GM13977 (cell line): ENCODE results near the gene STUM.

Experiments
- DNase-seq: peaks from one replicate; pipeline ENCODE4 v3.0.0; 2012; ENCODE audit warnings: low spot score
- in situ Hi-C: fragments of 300-500 bp; cut with MboI; formaldehyde crosslinking; loops from one replicate; pipeline ENCODE4 v1.12.0; 2022; ENCODE audit warnings: low sequenced_read_pairs, low pct_unique_long_range_greater_than_20kb, mixed read lengths, inconsistent platforms; ENCODE audit not compliant: unreplicated experiment
- TF ChIP-seq, protein P1 (sequence below): IDR thresholded peaks from 2 replicates; pipeline ENCODE4 v1.5.1; 2012; ENCODE audit warnings: mild to moderate bottlenecking, control low read depth; ENCODE audit not compliant: insufficient read depth; ENCODE audit errors: extremely low read depth, missing control alignments

Gene STUM

DNA sequence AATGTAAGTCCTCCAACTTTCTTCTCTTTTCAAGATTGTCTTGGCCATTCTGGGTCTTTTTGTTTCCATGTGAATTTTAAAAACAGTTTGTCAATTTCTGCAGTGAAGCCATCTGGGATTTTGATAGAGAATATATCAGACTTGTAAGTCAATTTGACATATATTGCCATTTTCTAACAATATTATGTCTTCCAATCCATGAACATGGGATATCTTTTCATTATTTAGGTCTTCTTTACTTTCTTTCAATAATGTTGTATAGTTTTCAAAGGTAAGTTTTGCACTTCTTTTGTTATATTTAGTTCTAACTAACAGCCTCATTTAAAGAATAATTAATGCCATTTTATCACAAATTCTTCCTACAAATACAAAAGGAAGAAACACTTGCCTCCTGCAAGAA lies 73.4 kb downstream of the STUM start:
- TF ChIP-seq, protein P1, sequence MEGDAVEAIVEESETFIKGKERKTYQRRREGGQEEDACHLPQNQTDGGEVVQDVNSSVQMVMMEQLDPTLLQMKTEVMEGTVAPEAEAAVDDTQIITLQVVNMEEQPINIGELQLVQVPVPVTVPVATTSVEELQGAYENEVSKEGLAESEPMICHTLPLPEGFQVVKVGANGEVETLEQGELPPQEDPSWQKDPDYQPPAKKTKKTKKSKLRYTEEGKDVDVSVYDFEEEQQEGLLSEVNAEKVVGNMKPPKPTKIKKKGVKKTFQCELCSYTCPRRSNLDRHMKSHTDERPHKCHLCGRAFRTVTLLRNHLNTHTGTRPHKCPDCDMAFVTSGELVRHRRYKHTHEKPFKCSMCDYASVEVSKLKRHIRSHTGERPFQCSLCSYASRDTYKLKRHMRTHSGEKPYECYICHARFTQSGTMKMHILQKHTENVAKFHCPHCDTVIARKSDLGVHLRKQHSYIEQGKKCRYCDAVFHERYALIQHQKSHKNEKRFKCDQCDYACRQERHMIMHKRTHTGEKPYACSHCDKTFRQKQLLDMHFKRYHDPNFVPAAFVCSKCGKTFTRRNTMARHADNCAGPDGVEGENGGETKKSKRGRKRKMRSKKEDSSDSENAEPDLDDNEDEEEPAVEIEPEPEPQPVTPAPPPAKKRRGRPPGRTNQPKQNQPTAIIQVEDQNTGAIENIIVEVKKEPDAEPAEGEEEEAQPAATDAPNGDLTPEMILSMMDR = no peak
- in situ Hi-C loops = no loop called here
- DNase-seq = no peak

DNA sequence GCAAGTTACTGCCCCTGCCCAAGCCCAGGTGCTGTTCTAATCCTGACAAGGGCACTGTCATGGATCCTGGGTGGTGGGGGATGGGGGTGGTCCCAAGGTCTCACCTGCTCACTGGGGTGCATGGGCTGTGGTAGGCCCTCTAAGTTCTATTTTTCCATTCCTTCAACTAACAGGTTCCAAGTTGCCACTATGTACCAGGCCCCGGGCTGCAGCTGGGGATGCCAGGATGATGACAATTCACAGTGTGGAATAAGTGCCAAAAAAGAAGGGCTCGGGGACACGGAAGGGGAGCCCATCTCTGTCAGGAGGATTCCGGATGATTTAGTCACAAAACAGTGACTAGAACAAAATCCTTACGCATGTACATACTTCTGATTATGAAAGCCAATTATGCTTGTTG lies 76.0 kb downstream of the STUM start:
- in situ Hi-C loops = no loop called here
- no peak for DNase-seq
- TF ChIP-seq, protein P1 = no peak

DNA sequence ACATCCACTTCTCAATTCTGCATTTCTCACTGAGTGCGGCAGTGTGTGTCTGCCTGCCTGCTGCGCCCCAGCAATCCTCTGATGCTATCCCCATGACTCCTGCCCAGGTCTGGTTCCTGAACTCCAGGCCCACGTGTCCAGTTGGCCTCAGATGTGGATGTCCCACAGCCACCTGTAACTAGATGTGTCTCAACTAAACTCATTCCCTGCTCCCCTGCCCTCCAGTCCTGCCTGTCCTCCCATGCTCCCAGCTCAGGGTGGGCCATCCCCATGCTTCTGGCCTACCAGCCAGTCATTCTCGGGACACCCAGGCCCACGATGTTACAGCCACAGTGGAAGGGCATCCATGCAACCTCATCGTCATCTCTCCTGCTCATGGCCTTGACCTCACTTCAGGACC lies 76.8 kb downstream of the STUM start:
- TF ChIP-seq, protein P1 = no peak
- no peak for DNase-seq
- in situ Hi-C loops = no loop called here

DNA sequence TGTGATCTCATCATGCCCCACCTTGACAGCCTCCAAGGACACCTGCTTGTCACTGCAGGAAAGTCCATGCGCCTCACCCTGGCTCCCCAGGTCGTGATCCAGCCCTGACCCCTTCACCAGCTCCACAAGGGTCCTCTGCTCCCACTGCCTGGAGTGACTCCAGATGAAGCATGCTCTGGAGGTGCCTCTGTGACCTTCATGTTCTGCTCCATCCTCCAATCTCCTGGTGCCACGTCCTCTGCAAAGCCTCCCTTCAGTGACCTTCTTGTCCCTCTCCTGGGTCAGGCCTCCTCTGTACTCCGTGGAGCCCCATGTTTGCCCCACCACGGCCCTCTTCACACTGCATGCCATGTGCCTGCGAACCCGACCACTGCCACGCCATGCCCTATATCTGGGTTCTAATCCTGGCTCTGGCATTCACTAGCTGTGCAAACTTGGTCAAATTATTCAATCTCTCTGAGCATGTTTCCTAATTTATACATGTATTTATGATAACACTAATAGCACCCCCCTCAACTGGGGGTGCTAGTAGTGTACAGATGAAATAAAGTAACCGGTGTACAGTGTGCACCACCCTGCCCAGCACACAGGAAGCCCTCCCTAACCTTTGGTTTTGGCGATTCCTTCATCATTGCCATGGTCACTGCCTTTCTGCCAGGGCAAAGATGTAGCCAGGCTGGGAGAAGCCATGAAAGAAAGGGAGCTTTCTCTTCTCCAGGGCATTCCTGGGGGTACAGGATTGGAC lies 77.4 kb downstream of the STUM start:
- TF ChIP-seq, protein P1 = no peak
- in situ Hi-C loops = no loop called here
- no peak for DNase-seq

DNA sequence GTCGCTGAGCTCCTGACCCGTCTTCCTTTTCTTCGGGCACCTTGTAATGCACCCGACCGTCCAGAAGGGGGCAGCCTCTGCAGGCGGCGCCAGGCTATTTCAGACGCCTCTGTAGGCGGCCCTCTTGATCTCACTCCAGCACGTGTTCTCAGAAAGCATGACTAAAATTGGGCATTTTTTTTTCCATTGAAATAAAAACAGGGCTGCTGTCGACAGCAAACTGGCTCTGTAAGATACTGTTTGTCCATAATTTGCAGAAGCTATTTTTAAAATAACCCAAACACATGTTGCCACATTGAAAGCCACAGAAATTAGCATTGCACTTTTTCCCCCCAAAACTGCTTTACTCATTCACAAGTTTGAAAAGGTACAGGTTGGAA lies 78.0 kb downstream of the STUM start:
- in situ Hi-C loops = no loop called here
- peak; percentile 78 for DNase-seq
- TF ChIP-seq, protein P1 = peak; percentile 94

DNA sequence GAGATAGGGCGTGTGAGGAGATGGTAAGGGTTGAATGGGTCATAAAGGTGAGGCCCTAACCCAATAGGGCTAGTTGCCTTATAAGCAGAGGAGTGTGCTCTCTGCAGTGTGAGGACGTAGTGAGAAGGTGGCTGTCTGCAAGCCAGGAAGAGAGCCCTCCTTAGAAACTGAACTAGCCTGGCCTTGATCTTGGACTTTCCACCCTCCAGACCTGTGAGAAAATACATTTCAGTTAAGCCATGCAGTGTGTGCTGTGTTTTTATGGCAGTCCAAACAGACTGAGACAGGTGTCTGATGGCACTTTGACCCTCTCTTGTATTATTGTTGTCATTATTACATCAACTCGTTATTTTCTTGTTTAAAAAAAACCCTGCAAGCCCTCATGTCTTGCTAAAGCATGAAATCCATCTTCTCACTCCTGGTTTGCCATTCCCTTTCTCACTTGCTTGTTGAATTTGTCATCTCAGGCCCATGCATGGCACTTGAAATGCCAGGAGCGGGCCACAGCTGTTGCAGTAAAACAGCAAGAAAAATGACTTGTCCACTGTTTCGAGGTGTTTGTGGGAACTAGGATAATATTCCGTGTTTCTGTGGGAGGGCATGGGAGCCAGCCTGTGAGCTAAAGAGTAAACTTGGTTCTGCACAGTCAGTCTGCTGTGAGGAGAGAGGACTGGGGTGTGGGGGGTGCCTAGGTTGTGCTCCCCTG lies 78.6 kb downstream of the STUM start:
- TF ChIP-seq, protein P1 = no peak
- in situ Hi-C loops = no loop called here
- no peak for DNase-seq
